Thyroid gland (tissue), 4 donors: ENCODE results near the gene CACNA1I.

Experiments used
- POLR2A ChIP-seq, 2 donors: fragments of 450-650 bp; IDR thresholded peaks; one replicate each; pipeline ENCODE4 v1.6.1; 2017; ENCODE audit warnings: antibody characterized with exemption in 2 of 2, mild to moderate bottlenecking in 2 of 2, moderate library complexity in 1 of 2
- TF ChIP-seq, protein P1 (sequence below), 6 experiments: fragments of 200-600 bp in 3 of 6; fragments of 450-650 bp in 3 of 6; sonication (generic) in 3 of 6; IDR thresholded peaks; one replicate each; pipeline ENCODE4 v1.5.1; 2016 to 2019; ENCODE audit warnings: antibody characterized with exemption in 6 of 6, mild to moderate bottlenecking in 2 of 6, inconsistent platforms in 1 of 6, moderate library complexity in 1 of 6

DNA sequence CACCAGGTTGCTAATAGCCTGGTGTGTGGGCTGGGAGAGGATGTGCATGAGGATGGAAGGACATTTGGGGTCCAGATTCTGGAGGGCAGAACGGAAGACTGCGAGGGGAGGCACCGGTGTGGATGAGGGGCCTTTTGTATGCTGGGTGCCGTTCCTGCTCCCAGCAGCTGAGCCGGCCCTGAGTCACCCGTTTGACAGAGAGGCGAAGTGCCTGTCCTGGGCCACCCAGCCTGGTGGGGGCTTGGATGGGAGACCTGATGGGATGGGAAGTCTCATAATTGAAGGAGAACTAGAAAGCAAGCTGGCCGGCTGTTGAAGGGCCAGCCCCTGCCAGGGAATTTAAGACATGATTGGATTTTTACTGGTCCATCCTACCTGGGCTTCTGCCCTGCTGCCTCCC, 10.8 kb downstream of the CACNA1I start:
- TF ChIP-seq, protein P1, sequence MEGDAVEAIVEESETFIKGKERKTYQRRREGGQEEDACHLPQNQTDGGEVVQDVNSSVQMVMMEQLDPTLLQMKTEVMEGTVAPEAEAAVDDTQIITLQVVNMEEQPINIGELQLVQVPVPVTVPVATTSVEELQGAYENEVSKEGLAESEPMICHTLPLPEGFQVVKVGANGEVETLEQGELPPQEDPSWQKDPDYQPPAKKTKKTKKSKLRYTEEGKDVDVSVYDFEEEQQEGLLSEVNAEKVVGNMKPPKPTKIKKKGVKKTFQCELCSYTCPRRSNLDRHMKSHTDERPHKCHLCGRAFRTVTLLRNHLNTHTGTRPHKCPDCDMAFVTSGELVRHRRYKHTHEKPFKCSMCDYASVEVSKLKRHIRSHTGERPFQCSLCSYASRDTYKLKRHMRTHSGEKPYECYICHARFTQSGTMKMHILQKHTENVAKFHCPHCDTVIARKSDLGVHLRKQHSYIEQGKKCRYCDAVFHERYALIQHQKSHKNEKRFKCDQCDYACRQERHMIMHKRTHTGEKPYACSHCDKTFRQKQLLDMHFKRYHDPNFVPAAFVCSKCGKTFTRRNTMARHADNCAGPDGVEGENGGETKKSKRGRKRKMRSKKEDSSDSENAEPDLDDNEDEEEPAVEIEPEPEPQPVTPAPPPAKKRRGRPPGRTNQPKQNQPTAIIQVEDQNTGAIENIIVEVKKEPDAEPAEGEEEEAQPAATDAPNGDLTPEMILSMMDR (IDR thresholded peaks at IDR 0.05) = no peak
- no peak for TF ChIP-seq POLR2A (IDR thresholded peaks at IDR 0.05)
